Ovary (tissue), 9 donors: ENCODE results near the gene GAPDHS. TPM values are rescaled to one million over a fixed set of nuclear protein-coding genes. Genes with fewer than 3 reads are reported as not detected.

ENCODE experiments used
- DNase-seq, 5 donors: peaks; one replicate each; pipeline ENCODE4 v3.0.0-alpha.2; 2019 to 2020
- H3K27ac ChIP-seq, 2 donors: fragments of 200-600 bp; one replicate each; pipeline versions ENCODE4 v1.5.1 to v1.8.0; 2019 to 2022
- H3K27me3 ChIP-seq: fragments of 200-600 bp; one replicate; pipeline ENCODE4 v1.8.0; 2022
- H3K36me3 ChIP-seq: fragments of 200-600 bp; sonication (generic); one replicate; pipeline ENCODE4 v1.5.1; 2019
- H3K4me1 ChIP-seq: one replicate; pipeline ENCODE4 v1.8.1; 2013; ENCODE audit warnings: mild to moderate bottlenecking, moderate library complexity; ENCODE audit not compliant: insufficient read depth
- H3K4me3 ChIP-seq: fragments of 200-600 bp; sonication (generic); one replicate; pipeline ENCODE4 v1.5.1; 2017
- H3K9me3 ChIP-seq, 2 donors: fragments of 200-600 bp in 1 of 2; sonication (generic) in 1 of 2; one replicate each; pipeline versions ENCODE4 v1.5.1 to v1.8.1; 2013 to 2019; ENCODE audit warnings: mild to moderate bottlenecking in 1 of 2, moderate library complexity in 1 of 2
- EP300 ChIP-seq: sonication (generic); formaldehyde crosslinking; IDR thresholded peaks from one replicate; pipeline ENCODE4 v1.6.1; 2017; ENCODE audit warnings: antibody characterized with exemption
- POLR2A ChIP-seq: fragments of 450-650 bp; IDR thresholded peaks from one replicate; pipeline ENCODE4 v1.6.1; 2017; ENCODE audit warnings: antibody characterized with exemption, mild to moderate bottlenecking, moderate library complexity
- WGBS, 3 donors: extraction: QIAGEN DNeasy Blood & Tissue Kit in 1 of 3; methylation state at CpG; one replicate each; pipeline versions ENCODE4 v1.1.5 to v1.1.7; 2013 to 2017; 5-methylcytosine and 5-hydroxymethylcytosine counted together
- intact Hi-C, 4 donors: fragments of 100-400 bp; cut with DNase I; formaldehyde crosslinking; loops; one replicate each; pipeline versions ENCODE4 v1.11.0 to v1.15.1; 2022 to 2023
- polyA plus RNA-seq, 2 donors: library from polyadenylated mRNA; stranded (reverse); fragments of 200-250 nt in 1 of 2; fragments of 350-450 nt in 1 of 2; fragmentation: Illumina TruSeq in 1 of 2; extraction: RNeasy Lipid Tissue Mini Kit (QIAGEN cat#74804) in 1 of 2; gene quantifications; one replicate each; pipeline ENCODE4 v1.2.3, GENCODE V29; 2013 to 2014
- total RNA-seq, 7 donors: library from RNA; depleted of rRNA in 2 of 7; stranded (reverse); fragments of >200 nt in 2 of 7; fragmentation: NEBNext Ultra II Directional in 3 of 7; extraction: Animal tissue kit (Norgen Biotek cat#: 25700) in 3 of 7; gene quantifications; one replicate each; pipeline versions ENCODE4 v1.1.0 to v1.2.4, GENCODE V29; 2016 to 2023
- TF ChIP-seq, protein P1 (sequence below), 3 donors: fragments of 450-650 bp in 2 of 3; fragments of 200-600 bp in 1 of 3; IDR thresholded peaks; one replicate each; pipeline versions ENCODE4 v1.5.1 to v1.8.0; 2016 to 2022; ENCODE audit warnings: antibody characterized with exemption in 3 of 3, mild to moderate bottlenecking in 1 of 3
- donor health status: DM: no; HTN: no; CAD: no; lungs with moderate emphysema.
- donor health status: DM: no; HTN: no; CAD: no.
- donor health status: Bipolar disorder and iron deficiency.
- donor health status: DM: yes; HTN: yes; CAD: no.
- donor health status: DM: no; HTN: no; CAD: no.
- donor health status: DM: yes; HTN: yes; CAD: no.

The GAPDHS gene
- total and polyA plus RNA-seq, 9 donors = not detected

DNA sequence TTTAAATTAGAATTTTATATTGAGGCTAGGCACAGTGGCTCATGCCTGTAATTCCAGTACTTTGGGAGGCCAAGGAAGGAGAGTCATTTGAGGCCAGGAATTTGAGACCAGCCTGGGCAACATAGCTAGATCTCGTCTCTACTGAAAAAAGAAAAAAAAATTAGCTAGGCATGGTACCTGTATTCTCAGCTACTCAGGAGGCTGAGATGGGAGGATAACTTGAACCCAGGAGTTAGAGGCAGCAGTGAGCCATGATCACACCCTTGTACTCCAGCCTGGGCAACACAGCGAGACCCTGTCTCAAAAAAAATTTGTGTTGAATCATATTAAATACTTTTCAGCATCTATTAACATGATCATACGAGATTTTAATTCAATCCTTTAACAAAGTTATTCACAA lies 57.6 kb downstream of the GAPDHS start:
- H3K27ac ChIP-seq = no peak overlapping the region
- intact Hi-C loops = no loop called here
- no peak overlapping the region for H3K4me3 ChIP-seq
- H3K27me3 ChIP-seq = no peaks in the 10 kb centered on the region
- H3K9me3 ChIP-seq = no peaks in the 10 kb centered on the region
- no peaks in the 10 kb centered on the region for H3K4me1 ChIP-seq
- no peaks in the 10 kb centered on the region for H3K36me3 ChIP-seq
- TF ChIP-seq POLR2A (no peak), EP300 (no peak)
- TF ChIP-seq, protein P1, sequence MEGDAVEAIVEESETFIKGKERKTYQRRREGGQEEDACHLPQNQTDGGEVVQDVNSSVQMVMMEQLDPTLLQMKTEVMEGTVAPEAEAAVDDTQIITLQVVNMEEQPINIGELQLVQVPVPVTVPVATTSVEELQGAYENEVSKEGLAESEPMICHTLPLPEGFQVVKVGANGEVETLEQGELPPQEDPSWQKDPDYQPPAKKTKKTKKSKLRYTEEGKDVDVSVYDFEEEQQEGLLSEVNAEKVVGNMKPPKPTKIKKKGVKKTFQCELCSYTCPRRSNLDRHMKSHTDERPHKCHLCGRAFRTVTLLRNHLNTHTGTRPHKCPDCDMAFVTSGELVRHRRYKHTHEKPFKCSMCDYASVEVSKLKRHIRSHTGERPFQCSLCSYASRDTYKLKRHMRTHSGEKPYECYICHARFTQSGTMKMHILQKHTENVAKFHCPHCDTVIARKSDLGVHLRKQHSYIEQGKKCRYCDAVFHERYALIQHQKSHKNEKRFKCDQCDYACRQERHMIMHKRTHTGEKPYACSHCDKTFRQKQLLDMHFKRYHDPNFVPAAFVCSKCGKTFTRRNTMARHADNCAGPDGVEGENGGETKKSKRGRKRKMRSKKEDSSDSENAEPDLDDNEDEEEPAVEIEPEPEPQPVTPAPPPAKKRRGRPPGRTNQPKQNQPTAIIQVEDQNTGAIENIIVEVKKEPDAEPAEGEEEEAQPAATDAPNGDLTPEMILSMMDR (IDR thresholded peaks at IDR 0.05) = no peak
- 77 to 82% (median 79%) methylated on average over 3 of the region's 3 CpGs for WGBS, 3 donors
- no peak for DNase-seq

DNA sequence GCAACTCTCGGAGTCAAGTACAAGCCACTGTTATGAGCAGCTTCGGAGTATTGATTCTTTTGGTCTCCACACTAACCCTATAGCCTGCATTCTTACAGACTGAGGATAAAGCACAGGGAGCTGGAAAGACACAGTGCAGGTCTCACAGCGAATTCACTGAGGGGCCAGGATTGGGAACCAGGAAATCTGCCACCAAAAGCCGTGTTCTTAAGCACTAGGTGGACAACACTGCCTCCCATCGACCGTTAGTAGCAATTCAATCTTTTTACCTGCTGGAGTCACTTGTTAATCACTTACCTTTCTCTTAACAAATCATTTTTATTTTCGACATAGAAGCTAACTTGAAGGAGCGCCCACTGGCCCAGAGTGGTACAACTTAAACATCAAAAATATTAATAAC lies 59.0 kb downstream of the GAPDHS start:
- H3K4me1 ChIP-seq = no peaks in the 10 kb centered on the region
- H3K27ac ChIP-seq = no peak overlapping the region
- DNase-seq = no peak
- no peaks in the 10 kb centered on the region for H3K27me3 ChIP-seq
- no peak overlapping the region for H3K4me3 ChIP-seq
- intact Hi-C loops = no loop called here
- TF ChIP-seq POLR2A (no peak), EP300 (no peak)
- TF ChIP-seq, protein P1 (IDR thresholded peaks at IDR 0.05) = no peak
- no peaks in the 10 kb centered on the region for H3K36me3 ChIP-seq
- no peaks in the 10 kb centered on the region for H3K9me3 ChIP-seq
- 18 to 28% (median 21%) methylated on average over 8 of the region's 8 CpGs for WGBS, 3 donors

Other genes with a start within 250 kb of the GAPDHS start
- 100 to 1,000 TPM in 3 of 7 donors, 10 to 100 TPM in 4; 58.0 to 146 (median 94.2) TPM for gene MAG, start 241.3 kb upstream of the GAPDHS start, total RNA-seq
- gene MAG, start 241.3 kb upstream of the GAPDHS start, polyA plus RNA-seq = 100 to 1,000 TPM in 1 of 2 donors, 1 to 10 TPM in 1; 1.1 to 106 TPM
- 100 to 1,000 TPM in 5 of 7 donors, 10 to 100 TPM in 2; 54.2 to 264 (median 137) TPM for gene CD22, start 204.3 kb upstream of the GAPDHS start, total RNA-seq
- gene CD22, start 204.3 kb upstream of the GAPDHS start, polyA plus RNA-seq = 10 to 100 TPM; 79.4 to 94.2 TPM
- gene FFAR1, start 185.6 kb upstream of the GAPDHS start, total RNA-seq = 1 to 10 TPM in 5 of 7 donors, under 1 TPM in 2; 0.11 to 5.0 (median 1.8) TPM
- gene FFAR1, start 185.6 kb upstream of the GAPDHS start, polyA plus RNA-seq = under 1 TPM; 0.32 to 0.67 TPM
- gene FFAR3, start 175.0 kb upstream of the GAPDHS start, total RNA-seq = under 1 TPM in 4 of 7 donors, not detected in 3; 0.15 to 0.43 (median 0.21) TPM
- gene FFAR3, start 175.0 kb upstream of the GAPDHS start, polyA plus RNA-seq = under 1 TPM in 1 of 2 donors, not detected in 1; 0.12 TPM
- not detected for gene GPR42, start 162.4 kb upstream of the GAPDHS start, total RNA-seq
- not detected for gene GPR42, start 162.4 kb upstream of the GAPDHS start, polyA plus RNA-seq
- under 1 TPM in 2 of 7 donors, not detected in 5; 0.20 to 0.32 TPM for gene FFAR2, start 85.2 kb upstream of the GAPDHS start, total RNA-seq
- gene FFAR2, start 85.2 kb upstream of the GAPDHS start, polyA plus RNA-seq = under 1 TPM; 0.32 to 0.47 TPM
- 1 to 10 TPM in 1 of 7 donors, under 1 TPM in 4, not detected in 2; 0.54 to 1.6 (median 0.75) TPM for gene KRTDAP, start 43.0 kb upstream of the GAPDHS start, total RNA-seq
- gene KRTDAP, start 43.0 kb upstream of the GAPDHS start, polyA plus RNA-seq = not detected
- gene DMKN, start 19.8 kb upstream of the GAPDHS start, total RNA-seq = 100 to 1,000 TPM in 3 of 7 donors, 10 to 100 TPM in 4; 82.1 to 177 (median 98.4) TPM
- 10 to 100 TPM; 58.3 to 59.0 TPM for gene DMKN, start 19.8 kb upstream of the GAPDHS start, polyA plus RNA-seq
- not detected for gene SBSN, start 5.1 kb upstream of the GAPDHS start, total RNA-seq
- not detected for gene SBSN, start 5.1 kb upstream of the GAPDHS start, polyA plus RNA-seq
- gene TMEM147, start 12.2 kb downstream of the GAPDHS start, total RNA-seq = 10 to 100 TPM; 61.4 to 87.7 (median 66.8) TPM
- gene TMEM147, start 12.2 kb downstream of the GAPDHS start, polyA plus RNA-seq = 100 to 1,000 TPM in 1 of 2 donors, 10 to 100 TPM in 1; 80.9 to 105 TPM
- not detected for gene ATP4A, start 30.2 kb downstream of the GAPDHS start, total RNA-seq
- under 1 TPM in 1 of 2 donors, not detected in 1; 0.02 TPM for gene ATP4A, start 30.2 kb downstream of the GAPDHS start, polyA plus RNA-seq
- gene PMIS2, start 52.7 kb downstream of the GAPDHS start, total RNA-seq = not detected
- gene PMIS2, start 52.7 kb downstream of the GAPDHS start, polyA plus RNA-seq = not detected
- 10 to 100 TPM; 10.6 to 24.5 (median 19.5) TPM for gene HAUS5, start 79.3 kb downstream of the GAPDHS start, total RNA-seq
- 10 to 100 TPM in 1 of 2 donors, 1 to 10 TPM in 1; 8.8 to 14.8 TPM for gene HAUS5, start 79.3 kb downstream of the GAPDHS start, polyA plus RNA-seq
- gene RBM42, start 95.6 kb downstream of the GAPDHS start, total RNA-seq = 10 to 100 TPM; 43.0 to 90.4 (median 78.1) TPM
- 10 to 100 TPM in 1 of 2 donors, 1 to 10 TPM in 1; 6.1 to 68.0 TPM for gene RBM42, start 95.6 kb downstream of the GAPDHS start, polyA plus RNA-seq
- gene ETV2, start 108.3 kb downstream of the GAPDHS start, total RNA-seq = 1 to 10 TPM in 5 of 7 donors, under 1 TPM in 2; 0.79 to 2.5 (median 1.4) TPM
- gene ETV2, start 108.3 kb downstream of the GAPDHS start, polyA plus RNA-seq = 1 to 10 TPM in 1 of 2 donors, not detected in 1; 1.9 TPM
- 100 to 1,000 TPM; 181 to 320 (median 243) TPM for gene COX6B1, start 114.9 kb downstream of the GAPDHS start, total RNA-seq
- 100 to 1,000 TPM; 466 to 601 TPM for gene COX6B1, start 114.9 kb downstream of the GAPDHS start, polyA plus RNA-seq
- not detected for gene UPK1A, start 133.1 kb downstream of the GAPDHS start, total RNA-seq
- gene UPK1A, start 133.1 kb downstream of the GAPDHS start, polyA plus RNA-seq = under 1 TPM; 0.06 to 0.20 TPM
- gene ZBTB32, start 171.1 kb downstream of the GAPDHS start, total RNA-seq = under 1 TPM in 1 of 7 donors, not detected in 6; 0.41 TPM
- not detected for gene ZBTB32, start 171.1 kb downstream of the GAPDHS start, polyA plus RNA-seq
- 10 to 100 TPM; 13.0 to 53.7 (median 38.4) TPM for gene KMT2B, start 184.5 kb downstream of the GAPDHS start, total RNA-seq
- gene KMT2B, start 184.5 kb downstream of the GAPDHS start, polyA plus RNA-seq = 10 to 100 TPM in 1 of 2 donors, 1 to 10 TPM in 1; 8.8 to 27.2 TPM
- 10 to 100 TPM in 3 of 7 donors, 1 to 10 TPM in 4; 3.6 to 12.8 (median 7.6) TPM for gene IGFLR1, start 209.0 kb downstream of the GAPDHS start, total RNA-seq
- gene IGFLR1, start 209.0 kb downstream of the GAPDHS start, polyA plus RNA-seq = 1 to 10 TPM in 1 of 2 donors, under 1 TPM in 1; 0.93 to 9.0 TPM
- 10 to 100 TPM; 16.7 to 37.5 (median 25.6) TPM for gene U2AF1L4, start 212.0 kb downstream of the GAPDHS start, total RNA-seq
- 10 to 100 TPM; 16.7 to 37.7 TPM for gene U2AF1L4, start 212.0 kb downstream of the GAPDHS start, polyA plus RNA-seq
- 10 to 100 TPM; 23.4 to 90.4 (median 44.9) TPM for gene PSENEN, start 212.2 kb downstream of the GAPDHS start, total RNA-seq
- gene PSENEN, start 212.2 kb downstream of the GAPDHS start, polyA plus RNA-seq = 10 to 100 TPM; 34.0 to 44.6 TPM
- gene LIN37, start 215.1 kb downstream of the GAPDHS start, total RNA-seq = 10 to 100 TPM; 14.5 to 25.6 (median 19.1) TPM
- gene LIN37, start 215.1 kb downstream of the GAPDHS start, polyA plus RNA-seq = 10 to 100 TPM in 1 of 2 donors, 1 to 10 TPM in 1; 9.8 to 24.1 TPM
- gene HSPB6, start 223.6 kb downstream of the GAPDHS start, total RNA-seq = 100 to 1,000 TPM in 6 of 7 donors, 10 to 100 TPM in 1; 44.9 to 276 (median 232) TPM
- gene HSPB6, start 223.6 kb downstream of the GAPDHS start, polyA plus RNA-seq = 100 to 1,000 TPM; 101 to 434 TPM
- 10 to 100 TPM in 5 of 7 donors, 1 to 10 TPM in 2; 3.3 to 59.0 (median 32.0) TPM for gene PROSER3, start 224.7 kb downstream of the GAPDHS start, total RNA-seq
- gene PROSER3, start 224.7 kb downstream of the GAPDHS start, polyA plus RNA-seq = 10 to 100 TPM; 12.6 to 12.9 TPM
- 10 to 100 TPM; 14.7 to 52.7 (median 46.1) TPM for gene ARHGAP33, start 242.1 kb downstream of the GAPDHS start, total RNA-seq
- 10 to 100 TPM in 1 of 2 donors, under 1 TPM in 1; 0.95 to 18.5 TPM for gene ARHGAP33, start 242.1 kb downstream of the GAPDHS start, polyA plus RNA-seq